Chondrocyte (in vitro differentiated cells): ENCODE results near the gene TYMS. TPM values are rescaled to one million over a fixed set of nuclear protein-coding genes. Genes with fewer than 3 reads are reported as not detected.

Source experiments
- DNase-seq: peaks from one replicate; pipeline ENCODE4 v3.0.0; 2021; ENCODE audit warnings: mixed read lengths, low spot score
- H3K27ac Mint-ChIP-seq: one replicate; pipeline ENCODE4 v1.8.0; 2021; ENCODE audit warnings: mild to moderate bottlenecking, moderate library complexity, mixed read lengths; ENCODE audit not compliant: unreplicated experiment
- H3K27me3 Mint-ChIP-seq: 2 replicates; pipeline ENCODE4 v1.8.0; 2021; ENCODE audit warnings: low read depth, mixed read lengths
- H3K36me3 Mint-ChIP-seq: 2 replicates; pipeline ENCODE4 v1.8.0; 2021; ENCODE audit warnings: low read depth, mixed read lengths
- H3K4me1 Mint-ChIP-seq: 2 replicates; pipeline ENCODE4 v1.8.0; 2021; ENCODE audit warnings: low read depth, mild to moderate bottlenecking, mixed read lengths
- H3K4me3 Mint-ChIP-seq: one replicate; pipeline ENCODE4 v1.8.0; 2021; ENCODE audit warnings: mild to moderate bottlenecking, moderate library complexity, mixed read lengths; ENCODE audit not compliant: unreplicated experiment
- H3K9me3 Mint-ChIP-seq: 2 replicates; pipeline ENCODE4 v1.8.0; 2021; ENCODE audit warnings: low read depth, mixed read lengths
- CTCF ChIP-seq: fragments of 200-600 bp; sonication (generic); IDR thresholded peaks from 2 replicates; pipeline ENCODE4 v1.5.0; 2021; ENCODE audit warnings: antibody characterized with exemption, mild to moderate bottlenecking, moderate library complexity
- total RNA-seq: library from RNA; stranded (reverse); gene quantifications from 3 replicates; pipeline ENCODE4 v1.2.1, GENCODE V29; 2021

TYMS gene
- total RNA-seq, 1 donor from 2014 or later, result 25.1 TPM

DNA sequence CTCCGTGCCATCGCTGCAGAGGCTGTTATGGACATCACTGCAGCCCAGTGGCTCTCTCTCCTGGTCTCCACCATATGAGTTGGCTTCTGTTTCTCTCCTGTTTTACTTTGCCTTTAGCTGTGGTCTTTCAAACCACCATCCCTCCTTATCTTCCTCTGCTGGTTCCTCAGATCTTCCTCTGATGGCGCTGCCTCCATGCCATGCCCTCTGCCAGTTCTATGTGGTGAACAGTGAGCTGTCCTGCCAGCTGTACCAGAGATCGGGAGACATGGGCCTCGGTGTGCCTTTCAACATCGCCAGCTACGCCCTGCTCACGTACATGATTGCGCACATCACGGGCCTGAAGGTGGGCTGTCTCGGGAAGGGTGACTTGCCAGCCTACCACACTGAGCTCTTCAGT lies 13.1 kb downstream of the TYMS start:
- Mint-ChIP-seq H3K9me3 (peaks cover 3% of the 10 kb centered on the region), H3K4me1 (no peaks in the 10 kb centered on the region), H3K36me3 (peaks cover 27% of the 10 kb centered on the region), H3K27me3 (no peaks in the 10 kb centered on the region), H3K4me3 (no peak overlapping the region), H3K27ac (no peak overlapping the region)
- no peak for TF ChIP-seq CTCF
- DNase-seq, result no peak

DNA sequence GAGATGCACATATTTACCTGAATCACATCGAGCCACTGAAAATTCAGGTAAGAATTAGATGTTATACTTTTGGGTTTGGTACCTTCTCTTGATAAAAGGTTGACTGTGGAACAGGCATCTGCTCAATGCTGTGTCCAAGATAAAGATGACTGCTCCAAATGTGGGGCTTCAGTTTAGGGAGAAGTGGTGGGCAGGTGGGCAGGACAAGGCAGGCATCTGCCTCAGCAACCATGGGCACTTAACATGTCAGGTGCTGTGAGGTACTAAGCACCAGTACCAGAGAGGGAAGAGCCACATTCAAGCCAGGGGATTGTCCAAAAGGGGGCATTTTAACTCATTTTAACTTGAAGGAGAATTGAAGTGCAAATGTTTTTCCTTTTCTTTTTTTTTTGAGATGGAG lies 14.0 kb downstream of the TYMS start:
- DNase-seq, result no peak
- H3K4me3 Mint-ChIP-seq, result no peak overlapping the region
- TF ChIP-seq CTCF, result no peak
- peaks cover 3% of the 10 kb centered on the region for H3K9me3 Mint-ChIP-seq
- H3K27me3 Mint-ChIP-seq, result no peaks in the 10 kb centered on the region
- no peaks in the 10 kb centered on the region for H3K4me1 Mint-ChIP-seq
- H3K36me3 Mint-ChIP-seq, result peaks cover 26% of the 10 kb centered on the region
- H3K27ac Mint-ChIP-seq, result no peak overlapping the region

- no peak overlapping the region for H3K4me3 Mint-ChIP-seq
Measured at GRCh38 chr18:673317-673716, 15.9 kb downstream of the TYMS start.

DNA sequence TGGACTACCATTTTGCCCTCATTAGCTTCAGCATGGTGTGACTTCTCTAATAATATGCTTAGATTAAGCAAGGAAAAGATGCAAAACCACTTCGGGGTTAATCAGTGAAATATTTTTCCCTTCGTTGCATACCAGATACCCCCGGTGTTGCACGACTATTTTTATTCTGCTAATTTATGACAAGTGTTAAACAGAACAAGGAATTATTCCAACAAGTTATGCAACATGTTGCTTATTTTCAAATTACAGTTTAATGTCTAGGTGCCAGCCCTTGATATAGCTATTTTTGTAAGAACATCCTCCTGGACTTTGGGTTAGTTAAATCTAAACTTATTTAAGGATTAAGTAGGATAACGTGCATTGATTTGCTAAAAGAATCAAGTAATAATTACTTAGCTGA lies 16.3 kb downstream of the TYMS start:
- Mint-ChIP-seq H3K4me1 (no peaks in the 10 kb centered on the region), H3K27ac (no peak overlapping the region), H3K27me3 (no peaks in the 10 kb centered on the region), H3K9me3 (no peaks in the 10 kb centered on the region), H3K36me3 (peaks cover 19% of the 10 kb centered on the region), H3K4me3 (no peak overlapping the region)
- DNase-seq, result no peak
- TF ChIP-seq CTCF, result no peak

More at GRCh38 chr18:673317-673716, 15.9 kb downstream of the TYMS start:
- no peak for TF ChIP-seq CTCF
- Mint-ChIP-seq H3K27me3 (no peaks in the 10 kb centered on the region), H3K9me3 (no peaks in the 10 kb centered on the region), H3K27ac (no peak overlapping the region), H3K4me1 (no peaks in the 10 kb centered on the region), H3K36me3 (peaks cover 21% of the 10 kb centered on the region)
- no peak for DNase-seq

GRCh38 chr18:675307-675706 lies 17.9 kb downstream of the TYMS start:
- Mint-ChIP-seq H3K27ac (no peak overlapping the region), H3K9me3 (no peaks in the 10 kb centered on the region), H3K36me3 (peaks cover 16% of the 10 kb centered on the region), H3K4me1 (no peaks in the 10 kb centered on the region), H3K4me3 (no peak overlapping the region), H3K27me3 (no peaks in the 10 kb centered on the region)
- TF ChIP-seq CTCF, result no peak
- no peak for DNase-seq
